Neural progenitor cell (in vitro differentiated cells): ENCODE data around the gene APBB2. TPM values are rescaled to one million over a fixed set of nuclear protein-coding genes. Genes with fewer than 3 reads are reported as not detected.

Source experiments
- DNase-seq: peaks from one replicate; pipeline ENCODE4 v3.0.0-alpha.2; 2016; ENCODE audit warnings: low spot score
- H2AFZ ChIP-seq: fragments of 200-600 bp; sonication (generic); replicated peaks from 2 replicates; pipeline ENCODE4 v1.6.1; 2016; ENCODE audit warnings: antibody characterized with exemption
- H3F3A ChIP-seq: fragments of 200-600 bp; sonication (generic); 2 replicates; pipeline ENCODE4 v1.6.1; 2016; ENCODE audit warnings: antibody characterized with exemption, low read depth
- H3K27ac ChIP-seq: fragments of 200-600 bp; sonication (generic); 2 replicates; pipeline ENCODE4 v1.5.1; 2016; ENCODE audit warnings: mild to moderate bottlenecking
- H3K27me3 ChIP-seq: fragments of 200-600 bp; sonication (generic); 2 replicates; pipeline ENCODE4 v1.6.1; 2016; ENCODE audit warnings: mild to moderate bottlenecking, moderate library complexity
- H3K36me3 ChIP-seq: fragments of 200-600 bp; sonication (generic); 2 replicates; pipeline ENCODE4 v1.5.1; 2016
- H3K4me1 ChIP-seq: fragments of 200-600 bp; sonication (generic); 2 replicates; pipeline ENCODE4 v1.6.1; 2016; ENCODE audit warnings: mixed run types
- H3K4me2 ChIP-seq: fragments of 200-600 bp; sonication (generic); 2 replicates; pipeline ENCODE4 v1.6.1; 2016
- H3K4me3 ChIP-seq: fragments of 200-600 bp; sonication (generic); 2 replicates; pipeline ENCODE4 v1.5.1; 2016
- H3K79me2 ChIP-seq: fragments of 200-600 bp; sonication (generic); 2 replicates; pipeline ENCODE4 v1.6.1; 2016; ENCODE audit warnings: low read depth
- H3K9ac ChIP-seq: fragments of 200-600 bp; sonication (generic); 2 replicates; pipeline ENCODE4 v1.6.1; 2016
- H3K9me3 ChIP-seq: fragments of 200-600 bp; sonication (generic); 2 replicates; pipeline ENCODE4 v1.5.1; 2016; ENCODE audit warnings: low read depth
- H4K20me1 ChIP-seq: fragments of 200-600 bp; sonication (generic); 2 replicates; pipeline ENCODE4 v1.6.1; 2016; ENCODE audit warnings: low read depth
- H3K27ac Mint-ChIP-seq: 3 replicates; pipeline ENCODE4 v1.8.0; 2021; ENCODE audit warnings: mixed read lengths
- H3K27me3 Mint-ChIP-seq: 2 replicates; pipeline ENCODE4 v1.8.0; 2022; ENCODE audit warnings: low read depth, mild to moderate bottlenecking, inconsistent platforms, moderate library complexity, mixed read lengths; ENCODE audit not compliant: insufficient read depth
- H3K36me3 Mint-ChIP-seq: 3 replicates; pipeline ENCODE4 v1.8.0; 2021; ENCODE audit warnings: mixed read lengths
- H3K4me1 Mint-ChIP-seq: 3 replicates; pipeline ENCODE4 v1.8.0; 2021; ENCODE audit warnings: mixed read lengths
- H3K4me3 Mint-ChIP-seq: 3 replicates; pipeline ENCODE4 v1.8.0; 2021; ENCODE audit warnings: mild to moderate bottlenecking, moderate library complexity, mixed read lengths
- H3K9me3 Mint-ChIP-seq: 3 replicates; pipeline ENCODE4 v1.8.0; 2020; ENCODE audit warnings: mixed read lengths
- EZH2 ChIP-seq: fragments of 200-600 bp; sonication (generic); IDR thresholded peaks from 2 replicates; pipeline ENCODE4 v1.6.1; 2017; ENCODE audit warnings: antibody characterized with exemption, mild to moderate bottlenecking, moderate library complexity
- EZH2phosphoT487 ChIP-seq: fragments of 200-600 bp; sonication (generic); IDR thresholded peaks from 2 replicates; pipeline ENCODE4 v1.6.1; 2017; ENCODE audit warnings: antibody characterized with exemption
- total RNA-seq: library from RNA; depleted of rRNA; stranded (reverse); fragments of >200 nt; gene quantifications from 2 replicates; pipeline ENCODE4 v1.2.3, GENCODE V29; 2015; ENCODE audit warnings: low replicate concordance
- TF ChIP-seq, protein P1 (sequence below): fragments of 200-600 bp; sonication (generic); IDR thresholded peaks from 2 replicates; pipeline ENCODE4 v1.5.1; 2017; ENCODE audit warnings: antibody characterized with exemption, mild to moderate bottlenecking

The APBB2 gene
- total RNA-seq, 1 donor from 2014 or later = 83.2 TPM

DNA sequence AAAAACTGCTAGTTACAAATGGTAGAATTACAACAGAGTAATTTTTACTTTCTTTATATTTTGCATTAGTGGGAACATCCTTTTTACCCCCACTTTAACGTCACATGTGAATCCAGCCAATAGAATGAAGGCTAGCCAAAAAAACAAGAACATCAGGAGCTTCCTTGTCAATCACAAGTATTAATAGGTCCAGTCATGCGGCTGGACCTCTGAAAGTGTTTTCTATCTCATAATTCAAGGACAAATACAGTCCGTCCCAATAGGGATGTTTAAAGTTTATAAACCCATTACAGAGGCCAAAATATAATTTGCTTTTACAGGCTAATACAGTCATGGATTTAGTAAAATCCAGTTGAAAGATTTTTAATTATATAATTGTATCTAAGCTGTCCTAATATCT lies 110.7 kb downstream of the APBB2 start:
- Mint-ChIP-seq H3K9me3 (no peaks in the 10 kb centered on the region), H3K4me3 (no peak overlapping the region), H3K36me3 (no peaks in the 10 kb centered on the region), H3K27ac (no peak overlapping the region), H3K4me1 (peaks cover 11% of the 10 kb centered on the region), H3K27me3 (no peaks in the 10 kb centered on the region)
- Histone ChIP-seq H3K79me2 (peaks cover 4% of the 10 kb centered on the region), H3K27ac (no peak overlapping the region), H3K27me3 (no peaks in the 10 kb centered on the region), H2AFZ (no peak overlapping the region), H4K20me1 (no peaks in the 10 kb centered on the region), H3K4me1 (peaks cover 12% of the 10 kb centered on the region), H3F3A (no peaks in the 10 kb centered on the region), H3K4me3 (no peak overlapping the region), H3K4me2 (no peak overlapping the region), H3K9me3 (no peaks in the 10 kb centered on the region), H3K36me3 (no peaks in the 10 kb centered on the region), H3K9ac (no peak overlapping the region)
- DNase-seq = no peak
- TF ChIP-seq, protein P1, sequence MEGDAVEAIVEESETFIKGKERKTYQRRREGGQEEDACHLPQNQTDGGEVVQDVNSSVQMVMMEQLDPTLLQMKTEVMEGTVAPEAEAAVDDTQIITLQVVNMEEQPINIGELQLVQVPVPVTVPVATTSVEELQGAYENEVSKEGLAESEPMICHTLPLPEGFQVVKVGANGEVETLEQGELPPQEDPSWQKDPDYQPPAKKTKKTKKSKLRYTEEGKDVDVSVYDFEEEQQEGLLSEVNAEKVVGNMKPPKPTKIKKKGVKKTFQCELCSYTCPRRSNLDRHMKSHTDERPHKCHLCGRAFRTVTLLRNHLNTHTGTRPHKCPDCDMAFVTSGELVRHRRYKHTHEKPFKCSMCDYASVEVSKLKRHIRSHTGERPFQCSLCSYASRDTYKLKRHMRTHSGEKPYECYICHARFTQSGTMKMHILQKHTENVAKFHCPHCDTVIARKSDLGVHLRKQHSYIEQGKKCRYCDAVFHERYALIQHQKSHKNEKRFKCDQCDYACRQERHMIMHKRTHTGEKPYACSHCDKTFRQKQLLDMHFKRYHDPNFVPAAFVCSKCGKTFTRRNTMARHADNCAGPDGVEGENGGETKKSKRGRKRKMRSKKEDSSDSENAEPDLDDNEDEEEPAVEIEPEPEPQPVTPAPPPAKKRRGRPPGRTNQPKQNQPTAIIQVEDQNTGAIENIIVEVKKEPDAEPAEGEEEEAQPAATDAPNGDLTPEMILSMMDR = no peak
- TF ChIP-seq EZH2 (no peak), EZH2phosphoT487 (no peak)

DNA sequence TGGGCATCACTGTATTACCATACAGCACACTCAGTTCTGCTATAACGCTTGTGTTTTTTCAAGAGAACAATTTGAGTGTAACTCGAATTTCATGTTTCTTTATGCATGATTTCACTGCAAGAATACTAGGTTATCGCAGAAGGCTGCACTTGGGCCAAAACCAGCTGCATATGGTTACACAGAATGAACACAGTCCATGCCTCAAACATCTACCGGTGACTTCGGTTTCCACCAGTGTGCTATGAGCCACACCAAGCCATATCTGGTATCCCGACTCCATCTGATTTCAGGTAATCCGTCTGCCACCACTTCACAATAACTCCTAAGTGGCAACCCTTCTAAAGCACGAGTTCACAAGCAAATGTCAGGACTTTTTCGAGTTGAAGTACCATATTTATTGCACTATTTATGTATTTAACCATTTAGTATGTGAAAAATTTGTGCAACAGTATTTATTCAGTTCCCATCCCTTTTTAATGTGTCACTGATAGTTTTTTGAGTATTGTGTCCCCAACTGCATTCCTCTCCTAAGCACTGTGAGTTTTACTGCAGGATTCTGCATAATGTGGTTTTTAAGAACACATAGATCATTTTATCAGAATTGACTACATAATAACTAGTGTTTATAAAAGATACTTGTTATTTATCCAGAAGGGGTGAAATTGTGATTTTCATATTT lies 111.8 kb downstream of the APBB2 start:
- peaks cover 19% of the 10 kb centered on the region for H3K4me1 ChIP-seq
- no peaks in the 10 kb centered on the region for H3K9me3 ChIP-seq
- H2AFZ ChIP-seq = no peak overlapping the region
- Mint-ChIP-seq H3K9me3 (no peaks in the 10 kb centered on the region), H3K4me1 (peaks cover 15% of the 10 kb centered on the region), H3K27me3 (no peaks in the 10 kb centered on the region), H3K36me3 (no peaks in the 10 kb centered on the region), H3K27ac (no peak overlapping the region), H3K4me3 (no peak overlapping the region)
- H4K20me1 ChIP-seq = no peaks in the 10 kb centered on the region
- H3K27ac ChIP-seq = no peak overlapping the region
- no peak for DNase-seq
- H3K79me2 ChIP-seq = peaks cover 4% of the 10 kb centered on the region
- no peak overlapping the region for H3K4me2 ChIP-seq
- peaks cover 3% of the 10 kb centered on the region for H3F3A ChIP-seq
- no peaks in the 10 kb centered on the region for H3K36me3 ChIP-seq
- TF ChIP-seq EZH2 (no peak), EZH2phosphoT487 (no peak)
- TF ChIP-seq, protein P1 = no peak
- no peak overlapping the region for H3K4me3 ChIP-seq
- H3K9ac ChIP-seq = no peak overlapping the region
- H3K27me3 ChIP-seq = no peaks in the 10 kb centered on the region

DNA sequence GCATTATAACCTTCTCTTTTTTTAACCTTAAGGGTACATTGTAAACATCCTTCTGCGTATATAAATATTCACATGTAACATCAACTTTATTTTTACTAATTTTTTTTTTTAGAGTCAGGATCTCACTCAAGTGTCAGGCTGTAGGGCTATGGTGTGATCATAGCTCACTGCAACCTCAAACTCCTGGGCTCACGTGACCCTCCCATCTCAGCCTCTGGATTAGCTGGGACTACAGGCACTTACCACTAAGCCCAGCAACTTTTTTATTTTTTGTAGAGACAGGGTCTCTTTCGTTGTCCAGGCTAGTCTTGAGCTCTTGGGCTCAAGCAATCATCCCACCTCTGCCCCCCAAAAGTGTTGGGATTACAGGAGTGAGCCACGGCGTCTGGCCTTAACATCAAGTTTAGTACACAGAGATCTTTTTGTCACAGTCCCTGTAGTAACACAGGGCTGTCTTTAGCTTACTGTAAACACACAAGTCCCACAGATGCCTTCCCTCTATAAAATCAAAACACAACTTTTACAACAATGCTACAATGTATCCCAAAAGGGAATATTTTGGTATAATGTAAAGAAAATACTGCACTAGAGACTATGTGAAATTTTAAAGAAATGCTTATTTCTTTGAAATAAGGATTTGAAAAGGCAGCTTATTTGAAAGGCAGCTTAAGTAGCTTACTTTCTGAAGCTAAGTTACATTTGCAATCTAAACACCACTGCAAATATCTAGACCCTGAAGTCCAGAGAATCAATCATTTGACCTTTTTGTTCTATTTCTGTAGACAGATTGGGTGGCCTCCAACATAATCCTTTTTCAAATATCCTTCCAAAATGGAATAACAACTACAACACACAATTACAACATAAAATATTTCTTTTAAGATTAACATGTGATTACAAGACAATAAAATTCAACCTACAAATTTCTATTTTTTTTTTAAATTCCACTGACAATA lies 116.0 kb downstream of the APBB2 start:
- no peak overlapping the region for H3K4me3 Mint-ChIP-seq
- no peak overlapping the region for H3K27ac Mint-ChIP-seq
- H3K27ac ChIP-seq = peak overlapping the region; percentile 26
- H3F3A ChIP-seq = peaks cover 3% of the 10 kb centered on the region
- H3K9me3 Mint-ChIP-seq = no peaks in the 10 kb centered on the region
- no peak overlapping the region for H3K4me3 ChIP-seq
- H3K36me3 ChIP-seq = no peaks in the 10 kb centered on the region
- peaks cover 4% of the 10 kb centered on the region for H3K79me2 ChIP-seq
- no peak overlapping the region for H2AFZ ChIP-seq
- H3K9me3 ChIP-seq = no peaks in the 10 kb centered on the region
- no peak for TF ChIP-seq EZH2phosphoT487
- TF ChIP-seq EZH2 = no peak
- TF ChIP-seq, protein P1 = no peak
- no peak overlapping the region for H3K9ac ChIP-seq
- peak overlapping the region; percentile 36 for H3K4me2 ChIP-seq
- H3K36me3 Mint-ChIP-seq = no peaks in the 10 kb centered on the region
- H3K4me1 Mint-ChIP-seq = peaks cover 15% of the 10 kb centered on the region
- DNase-seq = no peak
- H3K27me3 ChIP-seq = no peaks in the 10 kb centered on the region
- no peaks in the 10 kb centered on the region for H3K27me3 Mint-ChIP-seq
- H3K4me1 ChIP-seq = peaks cover 19% of the 10 kb centered on the region
- H4K20me1 ChIP-seq = no peaks in the 10 kb centered on the region
